ENCODE results near the gene GREB1. TPM values are rescaled to one million over a fixed set of nuclear protein-coding genes. Genes with fewer than 3 reads are reported as not detected.

GREB1 gene
- total RNA-seq, 1 experiment from 2014 or later, result 57.6 TPM

GRCh38 chr2:11691076-11691660 lies 157.3 kb downstream of the GREB1 start:
- no peak for DNase-seq (ENCODE audit: low read depth, low spot score)
- in situ Hi-C loops (cut with HindIII; ENCODE audit: low pct_unique_long_range_greater_than_20kb, low sequenced_read_pairs), result loop anchor here (25.0 kb wide), 1 partner anchor 96 kb away; no protein-coding TSS in a partner anchor

Small RNA genes within 50 kb of the gene (small RNA-seq; reads per million reads assigned to genes)
- 0 reads per million in 2 experiments for gene MIR4429
- 0 to 3.0 reads per million in 2 experiments for gene RN7SL674P
- 0.02 to 0.67 reads per million in 2 experiments for gene RNA5SP84
- gene RNU2-13P, result 0.06 to 9.8 reads per million in 2 experiments

Other genes with a start within 250 kb of the GREB1 start
- gene ROCK2, start 189.4 kb upstream of the GREB1 start, total RNA-seq (2014; rRNA removed; shearing (Covaris generic)), result 21.9 and 25.0 TPM in 2 replicates
- 41.8 and 44.4 TPM in 2 replicates for gene E2F6, start 67.9 kb upstream of the GREB1 start, total RNA-seq (2014; rRNA removed; shearing (Covaris generic))
- not detected in 2 replicates for gene NTSR2, start 136.2 kb downstream of the GREB1 start, total RNA-seq (2014; rRNA removed; shearing (Covaris generic))
- 43.4 and 45.8 TPM in 2 replicates for gene LPIN1, start 212.6 kb downstream of the GREB1 start, total RNA-seq (2014; rRNA removed; shearing (Covaris generic))

All from SK-MEL-5 (cell line).